Skeletal muscle satellite cell (primary cell): ENCODE data around the gene NBEAL2.

ENCODE experiments used
- H3K27me3 ChIP-seq: 2 replicates; pipeline ENCODE4 v1.7.0; 2013; ENCODE audit warnings: low read length; ENCODE audit not compliant: control insufficient read depth, insufficient read depth
- H3K36me3 ChIP-seq: 2 replicates; pipeline ENCODE4 v1.7.0; 2013; ENCODE audit warnings: mild to moderate bottlenecking, control low read depth, low read length; ENCODE audit not compliant: insufficient read depth
- H3K4me1 ChIP-seq: 2 replicates; pipeline ENCODE4 v1.7.0; 2013; ENCODE audit warnings: low read length; ENCODE audit not compliant: control insufficient read depth, insufficient read depth
- H3K4me2 ChIP-seq: 2 replicates; pipeline ENCODE4 v1.7.0; 2013; ENCODE audit warnings: mild to moderate bottlenecking, low read length
- H3K4me3 ChIP-seq: 2 replicates; pipeline ENCODE4 v1.7.0; 2013; ENCODE audit warnings: low read length
- H3K9ac ChIP-seq: 2 replicates; pipeline ENCODE4 v1.7.0; 2013; ENCODE audit warnings: mild to moderate bottlenecking, low read depth, low read length, moderate library complexity
- H3K9me3 ChIP-seq: replicated peaks from 2 replicates; pipeline ENCODE4 v1.7.0; 2013; ENCODE audit warnings: mild to moderate bottlenecking, control low read depth, low read length

Gene NBEAL2

GRCh38 chr3:46981932-46982471 is 2.5 kb downstream of the NBEAL2 start:
- no peaks in the 10 kb centered on the region for H3K27me3 ChIP-seq
- no peak overlapping the region for H3K9ac ChIP-seq
- peaks cover 17% of the 10 kb centered on the region for H3K4me1 ChIP-seq
- H3K36me3 ChIP-seq: no peaks in the 10 kb centered on the region
- no peak overlapping the region for H3K4me3 ChIP-seq
- H3K9me3 ChIP-seq: no peaks in the 10 kb centered on the region
- H3K4me2 ChIP-seq: no peak overlapping the region

- H3K4me1 ChIP-seq: peaks cover 13% of the 10 kb centered on the region
Observed at GRCh38 chr3:46982546-46982945, 3.1 kb downstream of the NBEAL2 start.

GRCh38 chr3:46984591-46985459 is 5.4 kb downstream of the NBEAL2 start:
- Histone ChIP-seq H3K9me3 (no peaks in the 10 kb centered on the region), H3K4me2 (no peak overlapping the region), H3K9ac (no peak overlapping the region), H3K27me3 (no peaks in the 10 kb centered on the region), H3K4me3 (no peak overlapping the region), H3K36me3 (no peaks in the 10 kb centered on the region), H3K4me1 (peaks cover 3% of the 10 kb centered on the region)

More at GRCh38 chr3:46982546-46982945, 3.1 kb downstream of the NBEAL2 start:
- Histone ChIP-seq H3K36me3 (no peaks in the 10 kb centered on the region), H3K9ac (no peak overlapping the region), H3K4me3 (no peak overlapping the region), H3K27me3 (no peaks in the 10 kb centered on the region), H3K9me3 (no peaks in the 10 kb centered on the region), H3K4me2 (no peak overlapping the region)

DNA sequence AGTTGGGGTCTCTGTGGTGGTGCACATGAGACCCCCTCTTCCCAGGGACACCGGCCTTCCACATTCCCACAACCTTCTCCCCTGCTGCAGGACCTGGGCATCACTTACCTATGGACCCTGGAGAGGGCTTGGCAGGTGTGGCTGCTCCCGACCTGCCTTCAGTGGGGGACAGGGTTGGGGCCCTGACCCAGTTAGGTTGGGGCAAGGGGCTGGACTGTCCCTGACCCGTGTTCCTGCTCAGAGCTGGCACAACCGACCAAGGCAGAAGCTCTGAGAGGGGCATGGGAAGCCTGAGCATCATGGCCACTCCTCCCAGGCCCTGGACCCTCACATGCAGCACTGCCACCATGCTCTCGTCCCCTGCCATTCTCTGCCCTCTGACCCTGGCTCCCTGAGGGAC is 6.1 kb downstream of the NBEAL2 start:
- Histone ChIP-seq H3K27me3 (no peaks in the 10 kb centered on the region), H3K36me3 (no peaks in the 10 kb centered on the region), H3K4me2 (no peak overlapping the region), H3K4me1 (no peaks in the 10 kb centered on the region), H3K9me3 (no peaks in the 10 kb centered on the region), H3K9ac (no peak overlapping the region), H3K4me3 (no peak overlapping the region)

GRCh38 chr3:46986055-46986730 is 6.7 kb downstream of the NBEAL2 start:
- no peak overlapping the region for H3K4me3 ChIP-seq
- no peak overlapping the region for H3K4me2 ChIP-seq
- H3K9me3 ChIP-seq: no peaks in the 10 kb centered on the region
- no peaks in the 10 kb centered on the region for H3K4me1 ChIP-seq
- H3K9ac ChIP-seq: no peak overlapping the region
- no peaks in the 10 kb centered on the region for H3K36me3 ChIP-seq
- H3K27me3 ChIP-seq: no peaks in the 10 kb centered on the region

DNA sequence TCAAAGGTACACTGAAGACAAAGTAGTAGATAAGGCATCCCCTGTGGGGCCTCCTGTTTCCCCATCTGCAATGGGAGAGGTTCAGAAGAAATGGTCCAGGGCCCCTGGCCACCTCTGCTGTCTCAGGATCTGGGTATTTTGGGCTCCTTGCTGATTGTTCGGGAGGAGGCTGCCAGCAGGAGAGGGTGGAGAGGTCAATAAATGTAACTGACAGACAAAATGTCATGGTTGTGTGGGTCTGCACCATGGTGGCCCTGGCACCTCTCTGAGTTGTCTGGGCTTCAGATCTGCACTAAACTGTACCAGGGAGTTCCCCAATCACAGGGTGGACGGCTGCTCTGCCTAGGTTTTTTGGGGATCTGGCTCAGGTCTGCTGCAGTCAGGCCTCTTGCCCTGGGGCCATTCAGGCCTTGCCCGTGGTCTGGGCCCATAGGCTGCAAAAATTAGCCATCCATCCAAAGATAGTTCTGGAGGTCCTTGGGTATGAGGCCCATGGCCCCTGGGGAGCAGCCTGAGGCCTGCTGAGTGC is 7.4 kb downstream of the NBEAL2 start:
- H3K4me2 ChIP-seq: no peak overlapping the region
- H3K4me3 ChIP-seq: no peak overlapping the region
- no peak overlapping the region for H3K9ac ChIP-seq
- no peaks in the 10 kb centered on the region for H3K27me3 ChIP-seq
- H3K36me3 ChIP-seq: no peaks in the 10 kb centered on the region
- H3K9me3 ChIP-seq: no peaks in the 10 kb centered on the region
- H3K4me1 ChIP-seq: no peaks in the 10 kb centered on the region

DNA sequence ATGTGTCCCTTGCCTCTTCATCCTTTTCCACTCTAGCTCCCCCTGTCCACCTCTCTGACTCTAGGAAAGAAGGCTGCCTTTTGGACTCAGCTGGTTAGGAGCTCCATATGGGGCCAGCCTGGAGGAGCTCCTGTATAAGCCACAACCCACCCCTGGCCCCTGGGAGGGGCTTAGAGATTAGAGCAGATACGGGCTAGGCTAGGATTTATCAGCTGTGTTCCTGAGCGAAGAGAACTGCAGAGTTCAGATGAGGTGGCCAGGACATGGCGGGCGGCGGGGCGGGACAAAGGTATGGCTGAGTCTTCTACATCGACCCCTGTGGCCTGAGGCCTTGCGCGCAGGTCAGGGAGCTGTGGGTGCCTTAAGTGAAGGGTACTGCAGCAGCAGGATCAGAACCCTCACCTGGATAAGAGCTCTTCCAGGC is 7.9 kb downstream of the NBEAL2 start:
- H3K9ac ChIP-seq: no peak overlapping the region
- no peaks in the 10 kb centered on the region for H3K27me3 ChIP-seq
- H3K9me3 ChIP-seq: no peaks in the 10 kb centered on the region
- H3K4me3 ChIP-seq: no peak overlapping the region
- no peaks in the 10 kb centered on the region for H3K36me3 ChIP-seq
- H3K4me2 ChIP-seq: no peak overlapping the region
- no peaks in the 10 kb centered on the region for H3K4me1 ChIP-seq

GRCh38 chr3:46987743-46988401 is 8.4 kb downstream of the NBEAL2 start:
- Histone ChIP-seq H3K4me3 (no peak overlapping the region), H3K9ac (no peak overlapping the region), H3K4me2 (no peak overlapping the region), H3K9me3 (no peaks in the 10 kb centered on the region), H3K36me3 (no peaks in the 10 kb centered on the region), H3K27me3 (no peaks in the 10 kb centered on the region), H3K4me1 (no peaks in the 10 kb centered on the region)

GRCh38 chr3:46988616-46989015 is 9.2 kb downstream of the NBEAL2 start:
- Histone ChIP-seq H3K27me3 (no peaks in the 10 kb centered on the region), H3K4me1 (no peaks in the 10 kb centered on the region), H3K4me3 (no peak overlapping the region), H3K9ac (no peak overlapping the region), H3K9me3 (no peaks in the 10 kb centered on the region), H3K4me2 (no peak overlapping the region), H3K36me3 (no peaks in the 10 kb centered on the region)

DNA sequence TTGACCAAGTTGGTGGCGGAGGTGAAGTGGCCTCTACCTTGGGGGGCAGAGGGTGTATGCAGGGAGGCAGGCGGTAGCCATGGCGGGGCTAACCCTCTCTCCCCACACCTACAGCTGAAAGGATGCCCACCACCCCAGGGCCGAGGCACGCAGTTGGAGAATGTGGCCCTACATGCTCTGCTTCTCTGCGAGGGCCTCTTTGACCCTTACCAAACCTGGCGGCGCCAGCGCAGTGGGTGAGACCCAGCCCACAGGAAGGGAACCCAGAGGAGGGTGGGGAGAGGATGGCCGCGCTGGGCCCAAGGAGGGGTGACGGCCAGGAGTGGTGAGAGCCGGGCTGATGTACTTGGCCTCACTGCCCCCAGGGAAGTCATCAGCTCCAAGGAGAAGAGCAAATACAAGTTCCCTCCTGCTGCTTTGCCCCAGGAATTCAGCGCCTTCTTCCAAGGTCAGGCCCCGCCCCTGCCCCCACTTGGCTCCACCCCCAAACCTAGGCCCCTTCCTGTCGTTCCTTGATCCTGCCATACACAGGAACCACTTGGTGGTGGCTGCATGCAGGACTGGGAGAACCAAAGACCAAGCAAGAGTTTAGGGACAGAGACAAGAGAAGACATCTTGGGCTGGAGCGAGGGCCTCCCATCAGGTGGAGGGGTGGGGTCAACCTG is 9.8 kb downstream of the NBEAL2 start:
- H3K4me3 ChIP-seq: no peak overlapping the region
- no peaks in the 10 kb centered on the region for H3K27me3 ChIP-seq
- no peaks in the 10 kb centered on the region for H3K4me1 ChIP-seq
- H3K4me2 ChIP-seq: no peak overlapping the region
- H3K9me3 ChIP-seq: no peaks in the 10 kb centered on the region
- no peaks in the 10 kb centered on the region for H3K36me3 ChIP-seq
- H3K9ac ChIP-seq: no peak overlapping the region
